GM21381 (cell line): ENCODE measurements around the gene CACNA1D.

ENCODE experiments used
- ATAC-seq: cut with Tn5 transposase; IDR thresholded peaks from one replicate; pipeline ENCODE4 v1.9.1; 2021; ENCODE audit warnings: mild to moderate bottlenecking, moderate library complexity; ENCODE audit not compliant: unreplicated experiment

Gene CACNA1D

GRCh38 chr3:53525765-53526703 lies 31.6 kb downstream of the CACNA1D start:
- no peak for ATAC-seq

DNA sequence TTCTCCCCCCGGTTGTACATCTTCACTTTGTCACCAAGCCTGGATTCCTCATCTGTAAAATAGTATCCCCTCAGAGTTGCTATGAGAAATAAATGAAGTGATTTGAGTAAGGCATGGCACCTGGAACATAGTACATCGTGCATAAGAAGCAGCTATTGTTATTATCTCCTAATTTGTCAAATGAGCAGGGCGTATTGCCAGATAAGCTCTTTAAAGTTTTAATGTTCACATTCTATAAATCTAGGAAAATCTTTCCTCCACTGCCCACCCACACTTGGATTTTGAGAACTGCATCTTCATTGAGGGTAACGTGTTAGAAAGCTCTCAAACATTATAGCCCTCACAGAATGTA lies 32.3 kb downstream of the CACNA1D start:
- no peak for ATAC-seq

DNA sequence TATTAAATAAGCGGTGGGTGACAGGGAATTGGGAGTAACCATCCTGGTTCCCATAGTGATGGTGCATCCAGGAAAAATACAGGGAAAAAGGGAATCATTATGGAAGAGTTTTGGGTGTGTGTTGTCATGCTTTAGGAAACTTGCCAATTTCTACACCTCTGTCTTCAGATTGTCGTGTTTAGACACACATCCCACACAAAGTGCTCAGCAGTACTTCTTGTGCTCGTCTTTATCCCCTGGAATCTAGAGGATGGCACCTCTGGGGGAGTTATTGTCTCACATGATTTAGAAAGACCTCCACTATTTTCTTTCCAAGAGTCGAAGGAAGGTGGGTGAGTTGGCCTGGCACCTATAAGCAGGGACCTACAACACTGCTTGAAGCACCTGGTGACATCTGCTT lies 35.8 kb downstream of the CACNA1D start:
- no peak for ATAC-seq

DNA sequence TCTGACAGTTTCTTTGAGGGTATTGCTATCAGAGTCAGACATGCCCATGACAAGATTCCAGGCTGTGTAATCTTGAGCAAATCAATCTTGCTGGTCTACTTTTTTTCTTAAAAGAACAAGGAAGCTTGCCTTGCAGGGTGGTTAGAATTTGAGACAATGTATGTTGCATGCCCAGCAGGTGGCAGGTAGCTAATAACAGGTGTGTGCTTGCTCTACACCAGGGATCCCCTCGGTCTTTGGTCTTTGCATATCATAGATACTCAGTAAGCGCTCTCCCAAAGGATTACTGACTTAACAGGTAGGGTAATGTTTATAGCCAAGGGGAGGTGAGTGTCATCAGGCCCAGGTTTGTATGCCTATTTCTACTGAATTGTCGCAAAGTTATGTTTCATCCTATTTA lies 37.3 kb downstream of the CACNA1D start:
- no peak for ATAC-seq

- no peak for ATAC-seq
Observed at GRCh38 chr3:53533472-53533871, 39.1 kb downstream of the CACNA1D start.

- ATAC-seq, result no peak
Observed at GRCh38 chr3:53534216-53534615, 39.8 kb downstream of the CACNA1D start.

DNA sequence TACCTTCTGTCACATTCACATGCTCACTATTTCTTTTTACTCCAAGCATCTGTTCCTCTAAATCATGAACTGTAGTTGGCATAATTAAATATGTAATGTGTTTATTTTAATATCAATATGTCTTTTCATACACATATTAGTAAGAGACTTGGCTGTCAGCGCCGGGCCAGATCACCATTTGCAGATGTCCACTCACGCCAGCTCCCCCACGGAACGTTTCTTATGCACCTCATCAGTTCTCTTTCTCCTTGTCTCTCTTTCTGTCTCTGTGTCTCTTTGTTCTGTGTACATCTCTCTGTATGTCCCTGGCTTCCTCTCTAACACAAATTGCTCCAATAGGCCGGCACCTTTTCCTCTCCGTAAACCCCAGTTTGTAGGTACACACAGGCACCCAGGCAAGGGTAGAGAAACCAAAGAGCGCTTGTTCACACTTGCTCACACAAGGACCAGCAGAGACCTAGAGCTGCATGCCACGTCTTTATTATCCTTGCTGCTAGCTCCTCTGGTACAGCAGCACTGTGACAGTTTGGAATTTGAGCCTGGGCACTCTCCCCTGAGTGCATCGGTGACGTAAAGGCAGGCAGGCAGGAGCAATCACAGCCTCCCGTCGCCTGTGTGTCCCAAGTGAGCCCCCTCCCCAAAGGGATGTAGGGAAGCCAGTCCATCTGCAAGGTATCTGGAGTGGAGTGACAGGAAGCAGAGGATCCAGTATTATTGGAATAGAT lies 40.4 kb downstream of the CACNA1D start:
- ATAC-seq, result no peak

DNA sequence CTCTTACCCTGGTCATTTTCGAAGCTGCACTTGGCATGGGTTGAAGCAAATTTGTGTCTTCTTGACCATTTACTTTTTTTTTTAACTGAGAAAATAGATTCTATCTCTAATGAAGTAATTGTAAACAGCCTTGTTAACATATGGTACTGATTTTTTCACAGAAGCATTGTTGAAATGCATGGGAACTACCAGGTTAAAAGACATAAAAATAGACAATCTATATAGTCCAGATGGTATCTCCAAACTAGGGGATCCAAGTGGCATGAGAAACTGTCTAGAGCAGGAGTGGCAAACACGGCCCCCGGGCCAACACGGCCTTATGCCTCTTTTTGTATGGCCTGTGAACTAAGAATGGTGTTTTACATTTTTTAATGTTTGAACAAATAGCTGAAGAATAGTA lies 41.9 kb downstream of the CACNA1D start:
- no peak for ATAC-seq

GRCh38 chr3:53544357-53544756 lies 49.9 kb downstream of the CACNA1D start:
- no peak for ATAC-seq

- no peak for ATAC-seq
Observed at GRCh38 chr3:53545310-53545995, 51.0 kb downstream of the CACNA1D start.

DNA sequence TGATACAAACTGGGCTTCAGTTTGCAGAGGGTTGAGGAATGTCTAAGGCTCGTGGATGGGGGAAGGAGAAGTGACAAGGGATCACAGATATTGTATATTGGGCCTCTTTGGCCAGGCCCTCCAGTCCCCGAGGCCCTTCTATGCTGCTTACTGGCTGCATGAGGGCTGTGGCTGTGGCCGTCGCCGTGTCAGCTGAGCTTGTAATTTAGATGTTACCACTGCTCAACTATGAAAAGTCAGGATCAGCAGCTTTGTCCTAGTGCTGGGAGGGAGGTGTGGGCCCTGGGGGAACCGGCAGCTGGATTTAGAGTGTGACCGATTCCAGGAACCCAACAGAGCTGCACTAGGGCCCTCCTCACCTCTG lies 51.6 kb downstream of the CACNA1D start:
- ATAC-seq, result no peak

GRCh38 chr3:53547327-53547726 lies 52.9 kb downstream of the CACNA1D start:
- ATAC-seq, result no peak

DNA sequence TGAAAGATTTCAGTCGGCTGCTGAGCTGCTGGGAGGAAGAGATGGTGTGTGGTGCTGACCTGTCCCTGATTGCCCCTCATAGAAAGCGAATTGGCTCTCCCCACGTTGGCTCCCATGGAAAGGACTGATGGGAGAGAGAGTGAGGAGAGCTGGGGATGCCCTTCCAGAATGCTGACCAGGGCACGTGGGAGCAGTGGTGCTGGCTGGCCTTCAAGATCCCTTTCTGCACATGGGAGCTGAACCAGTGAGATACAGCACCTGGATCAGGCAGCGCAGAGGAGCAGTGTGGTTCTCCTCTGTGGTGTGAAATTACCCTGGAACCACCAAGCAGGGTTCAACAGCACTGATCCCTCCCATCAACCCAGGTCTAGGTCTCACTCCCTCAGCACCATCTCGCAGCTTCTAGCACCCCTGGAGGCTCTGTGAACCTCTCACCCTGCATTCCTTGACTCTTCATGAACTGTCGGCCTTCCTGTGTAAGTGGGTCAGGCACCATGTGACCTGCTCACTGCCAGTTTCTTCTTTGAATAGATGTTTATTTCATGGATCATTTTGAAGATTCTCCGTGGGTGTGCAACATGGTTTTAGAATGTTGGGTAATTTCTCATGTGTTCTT lies 55.7 kb downstream of the CACNA1D start:
- no peak for ATAC-seq

- no peak for ATAC-seq
Observed at GRCh38 chr3:53551324-53551723, 56.9 kb downstream of the CACNA1D start.

- no peak for ATAC-seq
Observed at GRCh38 chr3:53552730-53553129, 58.3 kb downstream of the CACNA1D start.

DNA sequence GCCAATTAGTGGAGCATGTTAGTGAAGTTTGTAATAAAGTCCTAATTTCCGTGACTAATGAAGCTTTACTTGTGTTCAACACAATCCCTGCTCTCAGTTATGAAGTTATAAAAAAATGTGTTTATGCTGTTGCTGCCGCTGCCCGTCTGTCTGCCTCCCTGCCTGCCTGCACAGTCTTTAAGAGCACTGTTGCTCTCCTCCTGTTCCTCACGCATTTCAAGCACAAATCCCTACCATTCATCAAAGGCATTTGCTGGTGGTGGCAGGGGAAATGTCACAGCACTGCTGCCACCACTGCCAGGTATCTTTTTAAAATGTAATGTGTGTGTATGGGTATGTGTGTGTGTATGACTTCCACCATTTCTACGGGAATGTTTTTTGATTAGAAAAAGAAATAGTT lies 58.8 kb downstream of the CACNA1D start:
- no peak for ATAC-seq

DNA sequence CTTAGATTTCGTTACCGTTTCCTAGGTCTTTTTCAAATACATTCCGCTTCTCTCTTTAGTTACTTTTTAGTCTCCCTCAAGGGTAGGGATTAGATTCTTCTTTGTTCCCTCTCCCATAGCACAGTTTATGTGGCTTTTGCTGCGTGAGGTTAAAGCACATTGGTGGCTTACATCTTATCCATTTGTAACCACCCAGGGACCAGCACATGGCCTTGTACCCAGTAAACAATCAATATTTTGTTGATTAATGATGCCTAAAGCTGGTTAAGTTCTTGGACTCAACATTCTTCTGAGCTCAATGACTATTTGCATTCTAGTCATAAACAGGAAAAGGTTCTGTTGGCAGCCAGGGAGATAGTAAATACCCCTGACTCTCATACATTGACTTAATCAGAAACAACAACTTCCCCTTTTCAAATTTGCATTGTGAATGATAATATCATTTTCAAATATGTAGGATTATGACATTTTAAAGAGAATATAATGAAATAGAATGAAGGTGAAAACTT lies 60.2 kb downstream of the CACNA1D start:
- ATAC-seq, result peak; percentile 86

- peak; percentile 72 for ATAC-seq
Observed at GRCh38 chr3:53555068-53555588, 60.7 kb downstream of the CACNA1D start.

DNA sequence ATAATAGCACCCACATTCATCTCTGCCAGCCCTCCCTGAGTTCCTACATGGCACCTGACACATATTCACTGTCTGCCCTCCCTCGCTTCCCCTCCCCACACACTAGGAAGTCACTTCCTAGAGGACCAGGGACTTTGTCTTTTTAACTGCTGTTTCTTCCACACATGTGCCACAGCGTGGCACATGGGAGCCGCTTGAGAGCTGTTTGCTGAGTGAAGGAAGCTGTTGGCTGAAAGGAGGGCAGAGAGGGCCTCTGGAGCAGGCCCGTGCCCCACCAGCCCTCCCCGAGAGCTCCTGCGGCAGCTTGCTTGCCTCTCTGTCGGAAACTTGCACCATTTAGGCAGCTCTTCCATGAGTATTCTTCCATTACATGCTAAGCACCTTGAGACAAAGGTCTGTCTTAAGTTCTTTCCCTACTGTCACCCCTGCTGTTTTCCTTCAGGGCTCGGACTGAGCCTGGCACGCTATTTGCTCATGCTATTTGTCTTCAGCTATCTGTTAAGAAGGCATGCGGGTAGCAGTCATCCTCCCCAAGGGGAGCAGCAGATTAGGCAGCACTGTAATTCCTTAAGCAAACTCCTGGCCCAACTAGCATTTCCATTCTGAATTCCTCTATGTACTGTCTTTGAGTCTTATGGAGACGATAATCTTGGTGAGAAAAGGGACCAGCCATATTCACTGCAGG lies 72.2 kb downstream of the CACNA1D start:
- ATAC-seq, result no peak

DNA sequence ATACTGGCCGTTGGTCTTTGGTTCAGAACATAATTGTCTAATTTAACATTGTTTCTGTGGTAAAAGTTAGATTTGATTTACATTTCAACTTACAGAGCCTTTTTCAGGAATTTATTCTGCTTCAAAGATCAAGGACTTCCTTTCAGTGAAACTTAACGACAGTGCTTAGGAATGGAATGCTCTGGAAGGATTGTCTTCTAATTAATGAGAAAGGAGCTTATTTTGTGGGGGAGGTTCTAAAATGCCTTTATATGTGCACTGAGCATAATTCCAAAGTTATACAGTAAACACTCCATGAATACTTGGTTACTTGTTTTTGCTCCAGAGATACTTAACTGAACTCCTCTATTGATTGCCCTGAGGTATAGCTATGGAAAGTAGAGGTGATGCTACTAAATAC lies 75.7 kb downstream of the CACNA1D start:
- ATAC-seq, result no peak
